ENCODE data around the gene ZNF566. TPM values are rescaled to one million over a fixed set of nuclear protein-coding genes. Genes with fewer than 3 reads are reported as not detected.

ZNF566 gene
- total RNA-seq, 1 experiment from 2014 or later = 11.6 TPM

DNA sequence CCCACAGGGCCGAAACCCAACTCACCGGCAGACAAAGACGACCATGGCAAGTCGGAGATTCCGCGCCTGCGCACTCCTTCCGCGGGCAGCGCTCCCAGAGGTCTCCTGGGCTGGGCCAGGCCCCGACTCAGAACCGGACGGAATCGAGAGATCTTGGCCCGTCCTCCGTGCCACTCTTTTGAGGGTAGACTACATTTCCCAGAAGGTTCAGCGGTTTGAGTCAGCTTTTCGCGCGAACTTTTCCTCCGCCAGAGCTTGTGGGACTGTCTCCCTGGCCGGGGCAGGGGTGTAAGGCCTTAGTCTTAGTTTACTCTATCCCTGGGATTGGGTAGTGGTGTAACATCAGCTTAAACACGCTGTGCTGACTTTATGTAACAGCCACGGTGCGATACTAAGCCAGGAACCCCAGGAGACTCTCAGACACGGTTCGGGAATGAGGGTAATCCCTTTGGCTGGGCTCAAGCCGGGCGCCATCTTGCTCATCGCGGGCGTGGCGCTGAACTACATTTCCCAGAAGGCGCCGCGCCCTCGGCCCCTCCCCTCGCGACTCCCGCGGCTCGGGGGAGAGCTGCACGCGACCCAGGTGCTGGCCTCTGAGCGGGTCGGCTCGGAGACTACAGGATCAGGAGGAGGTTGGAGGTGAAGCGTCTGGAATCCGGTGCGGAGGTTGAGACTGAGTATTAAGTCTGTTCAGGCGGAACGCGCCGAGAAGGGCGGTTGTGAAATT lies 39.0 kb upstream of the ZNF566 start, which contains the start of gene ZNF260:
Gene ZNF260 (minus strand): TSS at position 78 of the 727 bp plus-strand sequence. CDS start 13,033 bp downstream, outside the sequence.
- Mint-ChIP-seq H3K4me1 (ENCODE audit: low read depth, unreplicated experiment) (peaks cover 6% of the 10 kb centered on the region), H3K4me3 (ENCODE audit: unreplicated experiment) (peak within 1 kb of the TSS; percentile 100), H3K27me3 (ENCODE audit: insufficient read depth, unreplicated experiment) (no peaks in the 10 kb centered on the region), H3K36me3 (ENCODE audit: insufficient read depth, unreplicated experiment) (peaks cover 37% of the 10 kb centered on the region), H3K27ac (ENCODE audit: unreplicated experiment) (peak within 1 kb of the TSS; percentile 99), H3K9me3 (ENCODE audit: unreplicated experiment) (peaks cover 10% of the 10 kb centered on the region)
- peak; percentile 96 to 97 for DNase-seq
- ChIA-PET CTCF (interaction anchor here (0.6 to 1.7 kb wide), 2 partner anchors 39 to 42 kb away, joined by 5 to 7 read pairs; partner anchors contain the start of gene ZNF566), POLR2A (interaction anchor here (0.6 to 2.0 kb wide), 6 partner anchors 13 to 314 kb away, joined by 3 to 34 read pairs (median 3); partner anchors contain the start of genes ZNF461, ZNF529, ZNF565 and ZNF566)
- TF ChIP-seq, protein P1, sequence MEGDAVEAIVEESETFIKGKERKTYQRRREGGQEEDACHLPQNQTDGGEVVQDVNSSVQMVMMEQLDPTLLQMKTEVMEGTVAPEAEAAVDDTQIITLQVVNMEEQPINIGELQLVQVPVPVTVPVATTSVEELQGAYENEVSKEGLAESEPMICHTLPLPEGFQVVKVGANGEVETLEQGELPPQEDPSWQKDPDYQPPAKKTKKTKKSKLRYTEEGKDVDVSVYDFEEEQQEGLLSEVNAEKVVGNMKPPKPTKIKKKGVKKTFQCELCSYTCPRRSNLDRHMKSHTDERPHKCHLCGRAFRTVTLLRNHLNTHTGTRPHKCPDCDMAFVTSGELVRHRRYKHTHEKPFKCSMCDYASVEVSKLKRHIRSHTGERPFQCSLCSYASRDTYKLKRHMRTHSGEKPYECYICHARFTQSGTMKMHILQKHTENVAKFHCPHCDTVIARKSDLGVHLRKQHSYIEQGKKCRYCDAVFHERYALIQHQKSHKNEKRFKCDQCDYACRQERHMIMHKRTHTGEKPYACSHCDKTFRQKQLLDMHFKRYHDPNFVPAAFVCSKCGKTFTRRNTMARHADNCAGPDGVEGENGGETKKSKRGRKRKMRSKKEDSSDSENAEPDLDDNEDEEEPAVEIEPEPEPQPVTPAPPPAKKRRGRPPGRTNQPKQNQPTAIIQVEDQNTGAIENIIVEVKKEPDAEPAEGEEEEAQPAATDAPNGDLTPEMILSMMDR (IDR thresholded peaks at IDR 0.05; ENCODE audit: insufficient read depth in 1 of 2, low read depth in 1 of 2, low read length in 1 of 2, severe bottlenecking in 1 of 2, unreplicated experiment in 1 of 2) = no peak
- H3K4me1 ChIP-seq = no peaks in the 10 kb centered on the region
- peak within 1 kb of the TSS; percentile 92 for H3K4me3 ChIP-seq (ENCODE audit: low read depth, low read length)
- H3K36me3 ChIP-seq (ENCODE audit: control insufficient read depth, insufficient read depth, low read length) = peaks cover 5% of the 10 kb centered on the region
- H3K9me3 ChIP-seq = peaks cover 7% of the 10 kb centered on the region; the same call in 1 of the 2 replicates
- H3K27me3 ChIP-seq (replicated peaks; ENCODE audit: control insufficient read depth, insufficient read depth, low read length) = no peaks in the 10 kb centered on the region
- no TSS peak for BruUV-seq (replicated peaks)
- intact Hi-C loops (cut with micrococcal nuclease; ENCODE audit: unreplicated experiment) = loop anchor here (1.0 to 5.0 kb wide), 6 partner anchors 39 to 401 kb away; partner anchors contain the start of genes ZFP82, ZNF529, ZNF566 and ZNF567

DNA sequence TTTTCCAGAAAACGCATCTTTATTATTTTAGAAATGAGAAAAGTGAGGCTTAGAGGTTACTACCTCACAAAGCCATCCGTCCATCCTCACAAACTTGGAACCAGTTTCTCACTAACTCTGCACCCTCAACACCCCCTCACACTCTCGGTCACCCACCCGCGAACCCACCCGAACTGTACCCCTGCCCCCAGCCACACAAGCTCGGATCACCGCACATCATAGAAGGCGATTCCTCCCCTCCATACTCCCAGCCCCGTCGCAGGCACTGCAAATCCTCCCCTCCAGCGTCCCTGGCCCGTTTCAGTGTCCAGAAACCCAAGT lies 38.5 kb upstream of the ZNF566 start:
- H3K9me3 Mint-ChIP-seq (ENCODE audit: unreplicated experiment) = peaks cover 15% of the 10 kb centered on the region
- H3K27me3 Mint-ChIP-seq (ENCODE audit: insufficient read depth, unreplicated experiment) = no peaks in the 10 kb centered on the region
- peaks cover 42% of the 10 kb centered on the region for H3K36me3 Mint-ChIP-seq (ENCODE audit: insufficient read depth, unreplicated experiment)
- H3K4me1 Mint-ChIP-seq (ENCODE audit: low read depth, unreplicated experiment) = peaks cover 6% of the 10 kb centered on the region
- BruUV-seq (replicated peaks) = no TSS peak
- Histone ChIP-seq H3K4me1 (no peaks in the 10 kb centered on the region), H3K9me3 (peaks cover 7% of the 10 kb centered on the region; the same call in 1 of the 2 replicates), H3K4me3 (ENCODE audit: low read depth, low read length) (peak overlapping the region; percentile 92), H3K27me3 (replicated peaks; ENCODE audit: control insufficient read depth, insufficient read depth, low read length) (no peaks in the 10 kb centered on the region), H3K36me3 (ENCODE audit: control insufficient read depth, insufficient read depth, low read length) (peaks cover 5% of the 10 kb centered on the region)
- ChIA-PET POLR2A (interaction anchor here (0.6 to 2.0 kb wide), 4 partner anchors 13 to 139 kb away, joined by 3 to 34 read pairs (median 16); partner anchors contain the start of genes ZNF461, ZNF529 and ZNF566), CTCF (interaction anchor here (1.7 kb wide), 1 partner anchor 38 kb away, joined by 7 read pairs; the partner anchor contains the start of gene ZNF566)
- H3K27ac Mint-ChIP-seq (ENCODE audit: unreplicated experiment) = peak overlapping the region; percentile 99
- intact Hi-C loops (cut with micrococcal nuclease; ENCODE audit: unreplicated experiment) = loop anchor here (1.0 to 5.0 kb wide), 6 partner anchors 39 to 401 kb away; partner anchors contain the start of genes ZFP82, ZNF529, ZNF566 and ZNF567
- peak overlapping the region; percentile 100 for H3K4me3 Mint-ChIP-seq (ENCODE audit: unreplicated experiment)
- DNase-seq = no peak
- TF ChIP-seq, protein P1 (IDR thresholded peaks at IDR 0.05; ENCODE audit: insufficient read depth in 1 of 2, low read depth in 1 of 2, low read length in 1 of 2, severe bottlenecking in 1 of 2, unreplicated experiment in 1 of 2) = no peak

DNA sequence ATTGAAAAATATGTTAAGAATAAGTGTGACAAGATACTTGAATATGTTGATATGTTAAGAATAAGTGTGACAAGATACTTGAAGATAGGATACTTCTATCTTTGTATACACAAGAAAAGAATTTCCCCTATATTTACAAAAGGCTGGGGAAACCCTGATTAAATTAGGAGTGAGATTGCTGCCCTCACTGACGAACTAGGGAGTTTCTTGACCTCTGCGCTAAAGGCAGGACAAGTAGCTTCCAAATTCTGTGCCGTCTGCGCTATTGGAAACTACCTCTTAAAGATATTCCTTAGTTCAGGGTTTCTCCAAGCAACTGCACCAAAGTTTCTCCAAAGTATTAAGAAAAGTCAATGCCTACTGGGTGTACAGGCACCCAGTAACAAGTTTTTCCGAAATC lies 38.0 kb upstream of the ZNF566 start:
- POLR2A ChIA-PET = interaction anchor here (1.7 kb wide), 1 partner anchor 38 kb away, joined by 34 read pairs; the partner anchor contains the start of gene ZNF566
- H3K9me3 Mint-ChIP-seq (ENCODE audit: unreplicated experiment) = peaks cover 19% of the 10 kb centered on the region
- Histone ChIP-seq H3K9me3 (peaks cover 7% of the 10 kb centered on the region; the same call in 1 of the 2 replicates), H3K36me3 (ENCODE audit: control insufficient read depth, insufficient read depth, low read length) (peaks cover 7% of the 10 kb centered on the region), H3K4me1 (no peaks in the 10 kb centered on the region), H3K4me3 (ENCODE audit: low read depth, low read length) (peak overlapping the region; percentile 92), H3K27me3 (replicated peaks; ENCODE audit: control insufficient read depth, insufficient read depth, low read length) (no peaks in the 10 kb centered on the region)
- intact Hi-C loops (cut with micrococcal nuclease; ENCODE audit: unreplicated experiment) = loop anchor here (5.0 kb wide), 2 partner anchors 160 to 245 kb away; partner anchors contain the start of genes ZNF567 and ZNF850
- CTCF ChIA-PET = no interaction called here
- no peaks in the 10 kb centered on the region for H3K27me3 Mint-ChIP-seq (ENCODE audit: insufficient read depth, unreplicated experiment)
- TF ChIP-seq, protein P1 (IDR thresholded peaks at IDR 0.05; ENCODE audit: insufficient read depth in 1 of 2, low read depth in 1 of 2, low read length in 1 of 2, severe bottlenecking in 1 of 2, unreplicated experiment in 1 of 2) = no peak
- no peak for DNase-seq
- peak overlapping the region; percentile 100 for H3K4me3 Mint-ChIP-seq (ENCODE audit: unreplicated experiment)
- TSS peak; percentile 72 for BruUV-seq (replicated peaks)
- H3K36me3 Mint-ChIP-seq (ENCODE audit: insufficient read depth, unreplicated experiment) = peaks cover 47% of the 10 kb centered on the region
- peak overlapping the region; percentile 99 for H3K27ac Mint-ChIP-seq (ENCODE audit: unreplicated experiment)
- peaks cover 6% of the 10 kb centered on the region for H3K4me1 Mint-ChIP-seq (ENCODE audit: low read depth, unreplicated experiment)
